Measurements from ENCODE around the gene RABGAP1.

RABGAP1 gene

DNA sequence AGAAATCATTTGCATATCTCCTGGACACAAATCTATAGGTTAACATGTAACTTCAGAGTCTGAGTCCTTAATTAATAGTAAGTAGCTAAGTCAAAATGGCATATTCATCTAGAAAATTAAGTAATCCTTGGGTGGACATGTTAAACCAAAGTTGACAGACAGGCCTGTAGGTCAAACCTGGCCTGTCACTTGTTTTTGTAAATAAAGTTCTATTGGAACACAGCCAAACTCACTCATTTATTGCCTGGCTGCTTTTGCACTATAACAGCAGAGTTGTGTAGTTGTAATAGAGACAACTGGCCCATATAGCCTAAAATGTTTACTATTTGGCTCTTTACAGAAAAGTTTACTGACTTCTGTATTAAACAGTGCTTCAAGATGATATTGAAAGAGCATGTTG lies 68.1 kb downstream of the RABGAP1 start:
- CTCF ChIA-PET, result interaction anchor here (0.6 kb wide), 1 partner anchor 545 kb away, joined by 3 read pairs; no protein-coding TSS in a partner anchor
- POLR2A ChIA-PET, result no interaction called here
- no peak for DNase-seq (ENCODE audit: extremely low spot score)
- no peak for TF ChIP-seq FOXK2 (IDR thresholded peaks at IDR 0.05)
- TF ChIP-seq LEF1 (IDR thresholded peaks at IDR 0.05; ENCODE audit: borderline replicate concordance), result no peak
- no peak for TF ChIP-seq SP1 (IDR thresholded peaks at IDR 0.05)
- TF ChIP-seq ELF4 (IDR thresholded peaks at IDR 0.05), result no peak
- TF ChIP-seq PKNOX1 (IDR thresholded peaks at IDR 0.05), result no peak
- no peak for TF ChIP-seq FOXA1 (IDR thresholded peaks at IDR 0.05)
- TF ChIP-seq ARNT (IDR thresholded peaks at IDR 0.05), result no peak
- TF ChIP-seq SUZ12 (IDR thresholded peaks at IDR 0.05), result no peak

- DNase-seq (ENCODE audit: extremely low spot score), result no peak
- ChIA-PET CTCF (no interaction called here), POLR2A (no interaction called here)
- TF ChIP-seq CTBP1 (IDR thresholded peaks at IDR 0.05; ENCODE audit: borderline replicate concordance), result no peak
- TF ChIP-seq L3MBTL2 (conservative IDR thresholded peaks at IDR 0.05), result no peak
- TF ChIP-seq TARDBP (IDR thresholded peaks at IDR 0.05), result no peak
- TF ChIP-seq NFRKB (IDR thresholded peaks at IDR 0.05), result no peak
- no peak for TF ChIP-seq ARNT (IDR thresholded peaks at IDR 0.05)
- no peak for TF ChIP-seq HDGF (IDR thresholded peaks at IDR 0.05; ENCODE audit: borderline replicate concordance)
- no peak for TF ChIP-seq SP1 (IDR thresholded peaks at IDR 0.05)
- no peak for TF ChIP-seq ZNF384 (IDR thresholded peaks at IDR 0.05)
- no peak for TF ChIP-seq FOXK2 (IDR thresholded peaks at IDR 0.05)
Measured at GRCh38 chr9:123011380-123011779, 70.6 kb downstream of the RABGAP1 start.

GRCh38 chr9:123011878-123012528 lies 71.2 kb downstream of the RABGAP1 start:
- no peak for DNase-seq (ENCODE audit: extremely low spot score)
- POLR2A ChIA-PET, result no interaction called here
- CTCF ChIA-PET, result no interaction called here
- TF ChIP-seq TARDBP (IDR thresholded peaks at IDR 0.05), result no peak
- no peak for TF ChIP-seq SUZ12 (IDR thresholded peaks at IDR 0.05)
- TF ChIP-seq FOXA1 (IDR thresholded peaks at IDR 0.05), result no peak
- TF ChIP-seq ZNF384 (IDR thresholded peaks at IDR 0.05), result no peak
- no peak for TF ChIP-seq SP1 (IDR thresholded peaks at IDR 0.05)
- no peak for TF ChIP-seq LEF1 (IDR thresholded peaks at IDR 0.05; ENCODE audit: borderline replicate concordance)
- no peak for TF ChIP-seq ELF4 (IDR thresholded peaks at IDR 0.05)
- no peak for TF ChIP-seq FOXM1 (IDR thresholded peaks at IDR 0.05; ENCODE audit: borderline replicate concordance)
- TF ChIP-seq L3MBTL2 (conservative IDR thresholded peaks at IDR 0.05), result no peak

DNA sequence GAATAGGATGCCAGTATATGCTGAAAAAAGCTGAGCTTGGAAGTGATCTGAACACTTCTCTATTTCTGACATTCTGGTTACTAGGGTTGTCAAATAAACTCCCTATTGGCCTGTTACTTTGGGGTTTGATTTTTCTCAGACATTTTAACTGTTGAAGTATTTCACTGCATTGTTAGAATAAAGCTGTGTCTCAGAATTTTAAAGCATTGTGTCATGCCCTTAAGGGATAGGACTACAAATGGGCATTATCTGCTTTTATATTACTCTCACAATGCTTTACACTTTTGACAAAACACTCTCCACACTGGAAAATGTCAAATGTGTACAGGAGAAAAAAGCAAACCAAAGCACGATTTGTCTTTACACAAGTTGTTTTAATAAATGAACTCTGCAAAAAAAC lies 75.8 kb downstream of the RABGAP1 start:
- ChIA-PET CTCF (no interaction called here), POLR2A (no interaction called here)
- no peak for DNase-seq (ENCODE audit: extremely low spot score)
- no peak for TF ChIP-seq TARDBP (IDR thresholded peaks at IDR 0.05)

GRCh38 chr9:123020796-123021195 lies 80.0 kb downstream of the RABGAP1 start:
- POLR2A ChIA-PET, result no interaction called here
- no peak for DNase-seq (ENCODE audit: extremely low spot score)
- TF ChIP-seq FOXM1 (IDR thresholded peaks at IDR 0.05; ENCODE audit: borderline replicate concordance), result no peak
- no peak for TF ChIP-seq SP1 (IDR thresholded peaks at IDR 0.05)
- TF ChIP-seq CTBP1 (IDR thresholded peaks at IDR 0.05; ENCODE audit: borderline replicate concordance), result no peak
- no peak for TF ChIP-seq HDGF (IDR thresholded peaks at IDR 0.05; ENCODE audit: borderline replicate concordance)
- no peak for TF ChIP-seq PKNOX1 (IDR thresholded peaks at IDR 0.05)
- TF ChIP-seq ELF4 (IDR thresholded peaks at IDR 0.05), result no peak
- no peak for TF ChIP-seq FOXA1 (IDR thresholded peaks at IDR 0.05)
- TF ChIP-seq SUZ12 (IDR thresholded peaks at IDR 0.05), result no peak
- no peak for TF ChIP-seq ZNF384 (IDR thresholded peaks at IDR 0.05)
- no peak for TF ChIP-seq ARNT (IDR thresholded peaks at IDR 0.05)
- no peak for TF ChIP-seq LEF1 (IDR thresholded peaks at IDR 0.05; ENCODE audit: borderline replicate concordance)
- TF ChIP-seq TARDBP (IDR thresholded peaks at IDR 0.05), result no peak
- no peak for TF ChIP-seq L3MBTL2 (conservative IDR thresholded peaks at IDR 0.05)
- no peak for TF ChIP-seq FOXK2 (IDR thresholded peaks at IDR 0.05)
- TF ChIP-seq BHLHE40 (IDR thresholded peaks at IDR 0.05; ENCODE audit: borderline replicate concordance), result no peak
- CTCF ChIA-PET, result no interaction called here

- no peak for TF ChIP-seq TARDBP (IDR thresholded peaks at IDR 0.05)
- TF ChIP-seq FOXM1 (IDR thresholded peaks at IDR 0.05; ENCODE audit: borderline replicate concordance), result no peak
- no peak for TF ChIP-seq CTBP1 (IDR thresholded peaks at IDR 0.05; ENCODE audit: borderline replicate concordance)
- no peak for TF ChIP-seq FOXA1 (IDR thresholded peaks at IDR 0.05)
- TF ChIP-seq SP1 (IDR thresholded peaks at IDR 0.05), result no peak
- no peak for TF ChIP-seq NFRKB (IDR thresholded peaks at IDR 0.05)
- TF ChIP-seq HDGF (IDR thresholded peaks at IDR 0.05; ENCODE audit: borderline replicate concordance), result no peak
- no peak for TF ChIP-seq BHLHE40 (IDR thresholded peaks at IDR 0.05; ENCODE audit: borderline replicate concordance)
- TF ChIP-seq L3MBTL2 (conservative IDR thresholded peaks at IDR 0.05), result no peak
- TF ChIP-seq ZNF384 (IDR thresholded peaks at IDR 0.05), result no peak
- TF ChIP-seq LEF1 (IDR thresholded peaks at IDR 0.05; ENCODE audit: borderline replicate concordance), result no peak
- POLR2A ChIA-PET, result no interaction called here
- no peak for DNase-seq (ENCODE audit: extremely low spot score)
- CTCF ChIA-PET, result no interaction called here
Measured at GRCh38 chr9:123026425-123026824, 85.6 kb downstream of the RABGAP1 start.

DNA sequence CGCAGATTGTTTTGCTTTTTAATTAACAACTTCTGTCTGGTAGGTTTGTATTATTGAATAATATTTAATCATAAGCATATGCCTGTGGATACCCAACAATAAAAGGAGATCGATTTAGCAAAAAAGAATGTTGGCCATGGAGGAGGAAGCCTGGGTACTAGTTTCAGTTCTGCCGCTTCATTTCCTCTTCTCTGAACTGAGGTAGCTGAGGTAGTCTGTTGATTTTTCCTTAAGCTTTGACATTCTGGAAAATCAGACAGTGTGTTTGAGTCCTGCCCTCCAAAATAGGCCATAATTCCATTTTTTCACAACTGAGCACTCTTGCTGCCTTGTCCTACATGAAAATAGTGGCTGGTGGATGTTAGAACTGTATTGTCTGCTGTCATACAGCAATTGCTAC lies 86.7 kb downstream of the RABGAP1 start:
- TF ChIP-seq PKNOX1 (IDR thresholded peaks at IDR 0.05), result no peak
- no peak for TF ChIP-seq NFRKB (IDR thresholded peaks at IDR 0.05)
- no peak for TF ChIP-seq FOXK2 (IDR thresholded peaks at IDR 0.05)
- no peak for TF ChIP-seq CTBP1 (IDR thresholded peaks at IDR 0.05; ENCODE audit: borderline replicate concordance)
- no peak for TF ChIP-seq SP1 (IDR thresholded peaks at IDR 0.05)
- no peak for TF ChIP-seq ELF4 (IDR thresholded peaks at IDR 0.05)
- TF ChIP-seq LEF1 (IDR thresholded peaks at IDR 0.05; ENCODE audit: borderline replicate concordance), result no peak
- no peak for TF ChIP-seq SUZ12 (IDR thresholded peaks at IDR 0.05)
- TF ChIP-seq FOXA1 (IDR thresholded peaks at IDR 0.05), result no peak
- no peak for TF ChIP-seq BHLHE40 (IDR thresholded peaks at IDR 0.05; ENCODE audit: borderline replicate concordance)
- no peak for TF ChIP-seq TARDBP (IDR thresholded peaks at IDR 0.05)
- no peak for TF ChIP-seq ZNF384 (IDR thresholded peaks at IDR 0.05)
- TF ChIP-seq FOXM1 (IDR thresholded peaks at IDR 0.05; ENCODE audit: borderline replicate concordance), result no peak
- TF ChIP-seq L3MBTL2 (conservative IDR thresholded peaks at IDR 0.05), result no peak
- no peak for TF ChIP-seq HDGF (IDR thresholded peaks at IDR 0.05; ENCODE audit: borderline replicate concordance)
- no peak for TF ChIP-seq ARNT (IDR thresholded peaks at IDR 0.05)
- POLR2A ChIA-PET, result no interaction called here
- CTCF ChIA-PET, result no interaction called here
- no peak for DNase-seq (ENCODE audit: extremely low spot score)
